HFF-Myc (cell line): ENCODE data around the gene PRAC1.

Source experiments
- DNase-seq: peaks from one replicate; pipeline ENCODE4 v3.0.0-alpha.2; 2011; ENCODE audit warnings: low read depth; ENCODE audit errors: extremely low read depth
- H3K4me3 ChIP-seq: replicated peaks from 2 replicates; pipeline ENCODE4 v1.5.1; 2011; ENCODE audit warnings: low read depth, mild to moderate bottlenecking, control low read depth, low read length
- CTCF ChIP-seq: IDR thresholded peaks from 2 replicates; pipeline ENCODE4 v1.5.1; 2012; ENCODE audit warnings: mild to moderate bottlenecking, low read depth, low read length, control low read depth; ENCODE audit errors: missing control alignments

The PRAC1 gene

DNA sequence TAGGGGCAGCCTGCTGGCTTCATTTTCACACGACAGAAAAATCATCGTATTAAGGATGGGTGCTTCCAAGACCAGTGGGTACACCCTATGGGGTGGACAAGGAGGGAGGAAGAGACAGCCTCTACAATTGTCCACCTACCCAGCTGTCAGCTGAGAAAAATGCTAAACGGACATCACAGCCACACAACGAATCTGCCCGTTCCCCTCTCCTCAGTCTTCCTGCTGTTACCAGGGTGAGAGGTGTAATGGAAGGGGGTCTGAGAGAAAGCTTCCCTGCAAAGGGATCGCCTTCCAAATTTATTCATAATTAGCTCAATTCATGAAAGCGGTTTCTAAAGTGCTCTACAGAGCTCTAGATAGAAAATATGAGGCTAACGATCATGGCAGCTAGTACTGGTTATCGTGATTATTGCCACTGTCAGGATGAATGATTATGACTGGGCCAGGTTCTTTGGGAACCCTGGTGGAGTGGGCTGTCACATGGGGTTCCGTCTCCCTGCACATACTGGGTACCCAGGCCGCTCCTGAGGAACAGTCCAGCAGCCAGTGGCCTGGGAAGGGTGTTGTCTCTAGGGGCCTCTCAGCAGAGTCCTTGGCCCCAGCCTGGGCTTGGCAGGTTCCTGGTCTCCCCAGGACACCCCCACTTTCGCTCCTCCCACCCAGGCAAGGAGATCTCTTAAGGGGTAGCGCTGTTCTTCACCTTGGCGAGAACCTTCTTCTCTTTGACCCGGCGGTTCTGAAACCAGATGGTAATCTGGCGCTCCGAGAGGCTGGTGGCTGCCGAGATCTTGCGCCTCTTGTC is 4.0 kb upstream of the PRAC1 start:
- TF ChIP-seq CTCF: no peak
- no peak for DNase-seq
- H3K4me3 ChIP-seq: no peak overlapping the region

DNA sequence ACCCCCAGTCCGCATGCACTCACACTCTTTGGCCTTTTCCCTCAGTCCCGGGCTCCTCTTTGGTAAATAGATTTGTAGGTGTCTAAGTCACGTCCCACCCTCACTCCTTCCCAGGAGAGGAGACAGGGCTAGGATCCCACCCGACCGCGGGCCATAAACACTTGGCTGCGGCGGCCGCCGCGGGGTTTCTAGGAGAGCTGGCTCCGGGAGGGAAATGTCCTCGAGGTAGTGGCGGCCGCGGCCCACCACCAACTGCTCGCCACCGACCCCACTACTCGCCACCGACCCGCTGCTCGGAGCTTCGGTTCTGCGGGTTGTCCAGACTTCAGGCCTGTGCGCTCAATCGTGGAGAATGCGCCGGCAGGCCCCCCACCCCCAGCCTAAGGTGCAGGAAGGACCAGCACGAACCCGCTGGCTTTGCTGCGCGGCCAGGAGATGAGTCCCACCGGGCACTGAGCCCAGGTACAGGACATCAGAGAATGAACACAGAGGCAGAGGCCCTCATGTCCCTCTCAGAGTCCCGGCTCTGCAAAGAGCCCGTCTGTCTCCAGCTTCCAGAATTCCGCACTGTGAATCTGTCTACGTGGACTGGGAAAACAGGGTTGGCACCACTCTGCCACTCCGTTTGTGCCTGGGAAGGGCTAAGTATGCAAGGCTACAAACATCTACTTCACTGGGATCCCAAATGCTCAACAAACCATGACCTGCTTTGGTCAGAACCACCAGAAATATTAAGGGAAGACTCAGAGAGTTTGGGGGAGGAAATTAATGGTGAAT is 3.2 kb upstream of the PRAC1 start:
- no peak overlapping the region for H3K4me3 ChIP-seq
- no peak for DNase-seq
- no peak for TF ChIP-seq CTCF

- no peak for DNase-seq
- no peak overlapping the region for H3K4me3 ChIP-seq
These were observed 2.6 kb upstream of the PRAC1 start for GRCh38 chr17:48725004-48725287.

GRCh38 chr17:48724251-48725003 is 2.1 kb upstream of the PRAC1 start:
- DNase-seq: peak; percentile 19
- H3K4me3 ChIP-seq: no peak overlapping the region
- peak; percentile 76 for TF ChIP-seq CTCF

More at GRCh38 chr17:48725004-48725287, 2.6 kb upstream of the PRAC1 start:
- TF ChIP-seq CTCF: no peak

DNA sequence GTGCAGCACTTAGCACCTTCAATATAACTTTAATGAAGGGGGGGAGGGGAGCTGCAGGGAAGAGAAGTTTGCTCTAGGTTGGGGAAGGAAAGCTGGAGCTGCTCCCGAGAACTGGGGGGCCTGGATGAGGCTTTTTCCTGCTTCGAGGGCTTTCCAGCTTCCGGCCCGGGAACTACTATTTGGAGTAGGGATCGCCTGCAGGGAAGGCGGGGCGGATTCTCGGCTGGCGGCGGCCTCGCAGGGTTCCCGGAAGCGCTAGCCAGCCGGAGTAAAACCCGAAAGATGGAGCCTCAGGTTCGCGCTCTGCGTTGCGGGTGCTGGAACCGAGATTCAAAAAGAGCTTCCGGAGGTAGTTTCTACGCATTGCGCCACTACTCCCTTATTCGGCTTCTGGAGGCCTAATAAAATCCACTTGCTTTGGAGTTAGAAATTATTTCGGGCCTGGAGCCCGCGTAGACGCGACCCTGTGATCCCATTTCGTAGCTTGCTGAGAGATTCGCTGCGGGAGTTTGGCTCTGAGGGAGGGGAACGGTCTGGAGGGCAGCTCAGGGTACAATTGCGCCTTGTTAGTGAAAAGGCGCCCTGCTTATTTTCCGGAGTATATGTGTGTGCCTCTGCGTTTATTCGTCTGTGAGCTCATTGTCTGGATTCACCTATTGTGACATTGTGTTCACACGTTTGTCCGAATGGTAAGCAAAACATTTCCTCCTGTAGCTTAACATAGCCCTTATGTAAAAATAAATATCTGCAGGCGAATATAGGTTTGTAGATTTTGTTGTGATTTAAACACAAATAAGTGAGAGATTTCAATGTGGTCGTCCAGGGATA is 1.3 kb upstream of the PRAC1 start:
- DNase-seq: no peak
- TF ChIP-seq CTCF: no peak
- H3K4me3 ChIP-seq: 0 out of 2 replicates have a peak overlapping the region, but pooled peaks have one; percentile 3

DNA sequence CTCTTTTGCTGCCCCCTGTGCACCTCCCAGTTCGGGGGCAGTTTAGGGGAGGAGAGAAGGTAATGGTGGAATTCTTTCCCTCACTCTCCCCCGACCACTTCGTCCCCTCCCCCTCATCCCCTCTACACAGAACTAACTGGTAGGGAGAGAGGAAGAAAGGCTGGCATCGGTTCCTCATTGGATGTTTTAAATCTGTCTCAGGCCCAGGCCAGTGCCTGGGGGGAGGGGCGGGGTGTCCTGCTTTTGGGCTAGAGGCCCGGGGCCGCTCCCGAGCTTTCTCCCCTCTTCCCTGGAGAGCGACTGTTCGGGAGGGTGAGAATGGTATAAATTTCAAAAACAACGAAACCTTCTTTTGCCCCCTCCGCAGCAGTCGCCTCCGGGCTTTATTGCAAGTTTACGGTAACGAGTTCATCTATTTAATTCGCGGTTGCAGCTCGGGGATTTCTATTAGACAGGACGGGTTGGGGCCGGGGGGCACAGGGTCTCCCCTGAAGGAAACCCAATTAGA is 651 bp upstream of the PRAC1 start, which contains the start of gene PRAC2:
PRAC2 (plus strand) TSS at position 271 of the 508 bp plus-strand sequence. CDS start 1,226 bp downstream, outside the sequence.
- DNase-seq: no peak
- H3K4me3 ChIP-seq: 0 out of 2 replicates have a peak within 1 kb of the TSS, but pooled peaks have one; percentile 3
- no peak for TF ChIP-seq CTCF
